AML-193 (cell line): Measurements from ENCODE around the gene ATF6.
"Not testable (repeated sequence)": the region's sequence is repeated elsewhere in the genome, so short reads cannot be mapped to it uniquely, and the experiment has no call there.

Source experiments
- DNase-seq, 2 experiments: peaks; one replicate each; lab custom pipeline; 2025; lab: John Stamatoyannopoulos, UW

Gene ATF6

DNA sequence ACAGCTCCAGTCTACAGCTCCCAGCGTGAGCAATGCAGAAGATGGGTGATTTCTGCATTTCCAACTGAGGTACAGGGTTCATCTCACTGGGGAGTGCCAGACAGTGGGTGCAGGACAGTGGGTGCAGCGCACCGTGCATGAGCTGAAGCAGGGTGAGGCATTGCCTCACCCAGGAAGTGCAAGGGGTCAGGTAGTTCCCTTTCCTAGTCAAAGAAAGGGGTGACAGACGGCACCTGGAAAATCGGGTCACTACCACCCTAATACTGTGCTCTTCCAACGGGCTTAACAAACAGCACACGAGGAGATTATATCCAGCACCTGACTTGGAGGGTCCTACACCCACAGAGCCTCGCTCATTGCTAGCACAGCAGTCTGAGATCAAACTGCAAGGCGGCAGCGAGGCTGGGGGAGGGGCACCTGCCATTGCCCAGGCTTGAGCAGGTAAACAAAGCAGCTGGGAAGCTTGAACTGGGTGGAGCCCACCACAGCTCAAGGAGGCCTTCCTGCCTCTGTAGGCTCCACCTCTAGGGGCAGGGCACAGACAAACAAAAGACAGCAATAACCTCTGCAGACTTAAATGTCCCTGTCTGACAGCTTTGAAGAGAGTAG lies 66.3 kb downstream of the ATF6 start:
- DNase-seq = not testable (repeated sequence)

DNA sequence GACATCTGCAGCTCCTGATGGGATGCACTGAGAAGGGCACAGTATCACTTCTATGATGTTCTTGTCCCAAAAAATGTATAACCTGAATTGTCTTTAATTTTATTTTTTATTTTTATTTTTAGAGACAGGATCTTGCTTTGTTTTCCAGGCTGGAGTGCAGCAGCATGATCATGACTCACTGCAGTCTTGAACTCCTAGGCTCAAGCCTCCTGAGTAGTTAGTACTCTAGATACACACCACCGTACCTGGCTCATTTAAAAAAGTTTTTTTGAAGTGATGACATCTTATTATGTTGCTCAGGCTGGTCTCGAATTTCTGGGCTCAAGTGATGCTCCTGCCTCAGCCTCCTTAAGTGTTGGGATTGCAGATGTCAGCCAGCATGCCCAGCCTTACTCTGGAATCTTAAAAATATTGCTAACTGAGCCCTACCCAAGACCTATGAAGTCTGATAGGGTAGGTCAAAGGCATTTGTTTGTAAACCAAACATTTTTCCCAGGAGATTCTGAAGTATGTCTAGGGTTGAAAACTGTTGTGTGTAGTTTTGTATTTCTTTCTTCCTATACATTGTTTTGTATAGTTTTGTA lies 68.9 kb downstream of the ATF6 start:
- no peak for DNase-seq

DNA sequence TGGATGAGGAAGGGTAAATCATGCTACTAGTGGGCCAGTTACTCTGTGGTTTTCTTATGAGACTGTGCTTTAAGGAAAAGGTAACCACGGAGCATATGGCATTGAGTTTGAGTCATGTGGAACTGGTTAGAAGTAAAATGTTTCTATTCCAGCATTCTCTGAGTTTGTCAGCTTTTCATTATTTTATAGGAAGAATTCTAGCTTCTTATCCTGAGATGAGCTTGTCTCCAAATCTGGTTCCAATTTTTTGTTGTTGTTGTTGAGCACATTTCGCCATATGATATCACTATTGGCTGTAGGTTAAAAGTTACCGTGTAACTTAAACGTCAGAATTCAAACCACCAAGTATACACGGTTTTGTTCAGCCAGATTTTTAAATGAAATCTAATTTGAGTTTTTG lies 69.9 kb downstream of the ATF6 start:
- DNase-seq = no peak

DNA sequence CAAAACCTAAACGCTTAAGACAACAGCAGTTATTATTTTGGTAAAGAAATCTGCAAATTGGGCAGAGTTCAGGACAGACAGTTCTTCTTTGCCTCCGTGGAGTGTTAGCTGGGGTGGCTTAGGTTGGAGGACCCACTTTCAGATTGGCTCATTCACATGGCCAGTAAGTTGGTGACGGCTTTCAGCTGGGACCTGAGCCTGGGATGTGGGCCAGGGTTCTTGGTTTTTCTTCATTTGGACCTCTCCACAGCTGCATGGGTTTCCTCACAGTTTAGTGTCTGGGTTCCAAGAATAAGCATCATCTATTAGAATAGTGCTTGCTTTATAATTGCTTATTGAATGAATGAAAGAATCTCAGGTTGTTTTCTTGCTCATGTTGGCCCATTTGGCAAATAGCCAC lies 72.2 kb downstream of the ATF6 start:
- no peak for DNase-seq

GRCh38 chr1:161838885-161839284 lies 72.8 kb downstream of the ATF6 start:
- no peak for DNase-seq

DNA sequence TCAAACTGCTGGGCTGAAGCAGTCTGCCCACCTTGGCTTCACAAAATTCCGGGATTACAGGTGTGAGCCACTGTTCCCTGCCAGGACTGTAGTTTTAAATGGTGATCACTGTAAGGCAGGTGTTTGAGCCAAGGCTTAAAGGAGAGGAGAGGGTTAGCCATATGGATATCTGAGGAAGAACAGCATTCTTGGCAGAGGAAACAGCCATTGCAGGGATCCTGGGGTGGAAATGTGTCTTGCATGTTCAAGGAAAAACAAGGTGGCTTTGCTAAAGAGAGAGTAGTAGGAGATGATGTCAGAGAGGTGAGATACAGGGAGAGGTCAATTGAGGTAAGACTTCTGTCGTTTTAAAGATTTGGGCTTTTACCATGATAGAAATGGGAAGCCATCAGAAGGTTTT lies 73.5 kb downstream of the ATF6 start:
- no peak for DNase-seq

DNA sequence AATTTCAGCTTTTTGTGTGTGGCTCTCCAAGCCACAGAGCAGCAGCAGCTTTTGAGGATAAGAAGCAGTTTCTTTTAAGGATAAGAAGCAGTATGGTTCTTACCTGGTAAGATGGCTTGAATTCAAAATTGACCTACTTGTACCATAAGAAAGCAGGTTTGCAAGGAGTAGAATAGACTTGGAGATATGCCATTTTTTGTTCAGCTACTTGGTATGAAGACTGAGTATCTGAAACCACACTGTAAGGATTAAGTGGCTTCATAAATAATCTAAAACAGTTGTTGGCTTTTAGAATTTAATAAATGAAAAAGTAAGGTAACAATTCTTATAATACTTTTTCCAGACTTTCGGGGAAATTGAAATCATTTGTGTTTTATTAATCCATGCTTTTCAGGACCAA lies 74.2 kb downstream of the ATF6 start:
- no peak for DNase-seq

- DNase-seq = no peak
Observed at GRCh38 chr1:161843156-161843555, 77.0 kb downstream of the ATF6 start.

DNA sequence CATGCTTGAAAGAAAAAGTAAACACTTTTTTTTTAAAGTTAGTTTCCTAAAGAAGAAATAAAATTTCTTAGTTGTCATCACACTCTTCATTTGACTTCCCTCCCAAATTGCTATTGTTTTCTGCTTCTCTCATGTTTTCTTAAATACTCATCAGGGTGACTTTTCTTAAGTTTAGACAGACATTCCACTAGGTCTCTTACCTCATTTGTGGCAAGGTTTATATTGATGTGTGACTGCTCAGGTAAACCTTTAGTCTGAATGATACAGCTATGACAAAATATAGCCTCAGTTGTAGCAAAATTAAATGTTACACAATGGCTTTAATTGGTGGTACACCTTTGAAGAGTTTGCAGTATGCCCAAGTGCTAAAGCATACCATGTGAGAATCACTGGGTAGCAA lies 78.6 kb downstream of the ATF6 start:
- DNase-seq = no peak

DNA sequence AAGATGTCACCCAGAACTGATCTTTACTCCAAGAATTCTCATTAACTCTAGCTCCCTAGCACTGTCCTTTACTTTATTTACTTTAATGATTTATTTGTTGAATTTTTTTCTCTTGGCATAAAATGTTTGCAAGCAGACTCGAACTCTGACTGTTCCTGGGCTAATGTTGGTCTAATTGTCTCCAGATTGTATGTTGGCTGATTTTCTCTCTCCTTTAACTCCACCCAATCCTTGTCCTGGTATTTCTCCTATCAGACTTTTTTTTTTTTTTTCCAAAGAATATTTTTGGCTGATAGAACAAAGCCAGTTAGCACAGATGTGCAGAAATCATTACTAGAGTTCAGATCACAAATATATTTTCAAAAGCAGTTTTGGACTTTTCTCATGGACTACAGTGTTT lies 82.6 kb downstream of the ATF6 start:
- no peak for DNase-seq

DNA sequence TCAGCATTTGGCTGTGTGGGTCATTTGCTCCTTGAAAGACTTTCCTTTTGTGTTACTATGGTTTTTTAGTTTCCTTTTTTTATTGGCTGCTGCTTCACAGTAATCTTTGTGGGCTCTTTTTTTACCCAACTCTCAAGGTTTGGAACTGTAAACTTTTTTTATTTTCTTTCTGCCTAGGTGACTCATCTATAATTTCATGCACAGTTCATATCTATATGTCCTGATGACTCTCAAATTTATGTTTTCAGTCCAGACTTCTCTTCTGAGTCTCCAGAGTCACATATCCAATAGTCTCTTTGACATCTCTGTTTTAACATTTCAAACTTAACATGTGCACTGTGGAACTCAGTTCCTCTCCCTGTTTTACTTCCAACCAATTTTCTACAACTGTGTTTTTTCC lies 83.4 kb downstream of the ATF6 start:
- no peak for DNase-seq

DNA sequence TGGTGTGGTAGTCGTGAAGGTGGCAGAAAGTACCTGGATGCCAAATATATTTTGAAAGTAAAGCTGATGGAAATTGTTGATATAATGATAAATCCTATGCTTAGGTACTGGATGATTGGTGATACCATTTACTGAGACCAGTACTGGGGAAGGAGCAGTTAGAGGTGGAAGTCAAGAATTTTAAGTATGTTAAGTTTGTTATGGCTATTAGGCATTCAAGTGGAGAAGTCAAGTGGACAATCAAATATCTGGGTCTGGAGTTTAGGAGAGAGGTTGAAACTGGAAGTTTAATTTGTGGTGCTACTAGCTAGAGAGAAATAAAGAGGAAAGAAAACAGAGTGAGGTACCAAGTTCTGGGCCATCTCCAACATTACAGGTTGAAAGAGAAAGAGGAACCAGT lies 89.1 kb downstream of the ATF6 start:
- DNase-seq = no peak

DNA sequence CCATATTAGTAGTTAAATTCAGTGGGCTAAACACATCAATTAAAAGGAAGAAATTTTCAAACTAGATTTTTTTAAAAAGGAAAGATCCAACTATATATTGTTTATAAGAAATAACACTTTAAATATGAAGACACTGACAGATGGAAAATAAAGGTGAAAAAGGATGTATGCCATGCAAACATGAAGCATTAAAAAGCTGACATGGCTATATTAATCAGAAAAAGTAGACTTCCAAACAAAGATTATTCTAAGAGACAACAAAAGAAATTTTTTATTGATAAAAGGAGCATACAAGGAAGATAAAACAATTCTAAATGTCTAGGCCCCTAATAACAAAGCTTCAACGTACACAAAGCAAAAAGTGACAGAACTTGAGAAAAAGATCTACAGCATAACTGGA lies 92.2 kb downstream of the ATF6 start:
- no peak for DNase-seq

DNA sequence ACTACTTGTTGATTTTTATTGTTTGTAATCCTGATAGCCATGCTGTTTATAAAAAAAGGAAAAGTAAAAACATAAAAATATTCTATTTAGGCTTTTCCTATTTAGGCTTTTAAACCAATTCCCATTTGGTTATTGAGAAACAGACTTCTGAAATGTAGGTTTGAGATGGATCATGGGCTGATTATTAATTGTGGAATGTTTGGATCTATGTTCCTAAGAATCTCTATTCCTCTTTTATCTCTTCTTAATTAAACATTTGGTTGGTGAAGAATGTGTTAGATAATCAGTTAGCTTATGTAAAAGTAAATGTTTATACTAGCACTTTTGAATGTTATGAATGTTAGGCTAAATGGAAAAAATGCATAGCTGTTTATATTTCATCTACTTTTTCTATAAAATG lies 97.4 kb downstream of the ATF6 start:
- DNase-seq = no peak

GRCh38 chr1:161864577-161864976 lies 98.5 kb downstream of the ATF6 start:
- no peak for DNase-seq

DNA sequence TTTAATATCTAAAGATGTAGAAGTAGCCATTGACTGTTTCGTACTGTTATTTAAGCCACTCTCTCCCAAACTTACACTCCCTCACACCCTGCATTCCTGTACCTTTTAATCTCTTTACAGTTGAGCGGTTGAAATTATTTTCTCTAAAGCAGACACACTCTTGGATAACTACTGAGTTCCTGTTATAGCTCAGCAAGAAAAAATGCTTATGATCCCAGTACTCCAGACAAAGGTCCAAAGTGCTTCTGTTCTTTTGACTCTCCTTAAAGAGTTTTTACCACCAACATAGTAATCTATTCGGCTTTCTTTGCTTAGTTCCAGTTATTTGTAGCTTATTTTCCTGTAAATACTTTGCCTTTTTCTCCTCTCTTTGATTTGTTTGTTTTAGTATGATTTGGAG lies 100.1 kb downstream of the ATF6 start:
- no peak for DNase-seq

DNA sequence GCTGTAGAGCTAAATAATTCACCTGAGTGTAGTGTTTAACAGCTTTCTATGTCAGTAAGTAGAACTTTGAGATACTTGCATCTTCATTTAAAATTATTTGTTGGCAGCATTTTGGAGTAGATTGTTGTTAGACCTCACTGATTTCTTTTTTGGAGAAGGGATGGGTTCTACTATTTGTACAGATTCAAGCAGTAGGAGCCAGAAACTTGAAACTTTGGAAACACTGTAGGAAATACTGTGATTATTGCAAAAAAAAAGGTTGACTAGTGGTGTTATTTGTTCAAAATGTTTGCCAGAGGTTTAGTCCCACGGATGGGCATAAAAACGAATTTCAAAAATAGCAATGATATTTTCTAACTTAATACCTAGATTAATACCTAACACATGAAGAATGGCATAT lies 102.7 kb downstream of the ATF6 start:
- DNase-seq = no peak

GRCh38 chr1:161869291-161869690 lies 103.2 kb downstream of the ATF6 start:
- DNase-seq = no peak

- DNase-seq = no peak
Observed at GRCh38 chr1:161872506-161872905, 106.4 kb downstream of the ATF6 start.

GRCh38 chr1:161879261-161879660 lies 113.1 kb downstream of the ATF6 start:
- DNase-seq = no peak

- DNase-seq = no peak
Observed at GRCh38 chr1:161884475-161884874, 118.4 kb downstream of the ATF6 start.

GRCh38 chr1:161885003-161885402 lies 118.9 kb downstream of the ATF6 start:
- DNase-seq = no peak

- no peak for DNase-seq
Observed at GRCh38 chr1:161885759-161886158, 119.6 kb downstream of the ATF6 start.

DNA sequence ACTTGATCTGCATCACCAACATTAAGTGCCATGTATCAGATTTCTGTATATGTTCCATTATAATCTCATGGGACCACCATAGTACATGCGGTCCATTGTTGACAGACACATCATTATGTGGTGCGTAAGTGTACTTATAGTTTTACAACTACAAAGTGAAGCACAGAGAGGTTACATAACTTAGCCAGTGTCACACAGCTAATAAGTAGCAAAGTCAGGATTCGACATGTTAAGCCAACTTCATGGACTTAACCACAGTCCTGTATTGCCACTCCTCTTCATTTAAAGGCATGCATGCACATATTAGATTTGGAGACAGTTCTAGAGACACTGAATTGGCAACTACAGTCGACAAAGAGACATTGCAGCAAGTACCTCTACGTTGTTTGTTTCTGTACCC lies 120.5 kb downstream of the ATF6 start:
- no peak for DNase-seq
